Measurements from ENCODE around the gene FTCDNL1.

FTCDNL1 gene

DNA sequence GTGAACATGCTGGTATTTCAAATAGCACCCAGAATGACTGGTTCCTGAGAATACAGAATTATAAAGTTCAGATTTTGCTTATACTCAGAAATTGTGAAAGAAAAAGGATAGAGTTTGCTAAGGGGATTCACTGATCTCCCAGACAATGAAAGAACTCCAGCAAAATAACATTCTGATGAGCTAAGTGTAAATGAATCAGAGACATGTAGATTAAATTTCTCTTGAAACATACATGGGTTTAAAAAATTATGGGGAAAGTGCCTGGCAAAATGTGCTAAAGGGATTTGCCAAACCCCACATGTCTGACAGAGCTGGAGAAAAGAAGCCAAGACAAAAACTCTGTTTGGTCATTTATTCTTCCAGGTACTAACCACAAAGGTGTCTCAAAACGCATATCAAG, 116.3 kb downstream of the FTCDNL1 start:
- H3K4me3 ChIP-seq (ENCODE audit: low read depth in 1 of 2, low read length in 2 of 2), result no peak overlapping the region
- H3K9ac ChIP-seq (ENCODE audit: low read length), result no peak overlapping the region
- no peak overlapping the region for H3K27ac ChIP-seq (ENCODE audit: low read depth, low read length)
- no peaks in the 10 kb centered on the region for H3K27me3 ChIP-seq (ENCODE audit: control insufficient read depth in 1 of 2, insufficient read depth in 2 of 2, low read length in 2 of 2)
- no peaks in the 10 kb centered on the region for H3K9me3 ChIP-seq (ENCODE audit: low read length)
- peaks cover 3% of the 10 kb centered on the region for H3K4me1 ChIP-seq (ENCODE audit: insufficient read depth, low read length)
- H3K36me3 ChIP-seq (ENCODE audit: insufficient read depth, low read length), result no peaks in the 10 kb centered on the region

DNA sequence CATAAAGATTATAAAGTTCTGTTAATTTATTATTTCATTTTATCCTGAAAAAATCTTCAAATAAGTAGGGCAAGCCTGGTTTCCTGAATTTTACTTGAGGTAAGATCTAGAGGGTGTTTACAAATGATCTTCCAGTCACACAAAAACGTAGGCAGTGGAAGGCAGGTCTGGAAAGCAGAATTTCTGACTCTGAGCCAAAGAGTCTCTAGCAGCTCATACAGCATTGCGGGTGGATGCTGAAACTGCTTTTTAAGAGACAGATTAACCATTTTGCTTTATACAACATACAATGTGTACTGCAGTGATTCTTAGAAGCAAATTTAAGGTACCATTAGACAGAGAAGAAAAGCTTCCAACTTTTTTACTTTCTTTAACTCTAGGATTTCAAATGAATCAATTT, 117.0 kb downstream of the FTCDNL1 start:
- Histone ChIP-seq H3K27ac (ENCODE audit: low read depth, low read length) (no peak overlapping the region), H3K27me3 (ENCODE audit: control insufficient read depth in 1 of 2, insufficient read depth in 2 of 2, low read length in 2 of 2) (no peaks in the 10 kb centered on the region), H3K36me3 (ENCODE audit: insufficient read depth, low read length) (no peaks in the 10 kb centered on the region), H3K9me3 (ENCODE audit: low read length) (no peaks in the 10 kb centered on the region), H3K4me3 (ENCODE audit: low read depth in 1 of 2, low read length in 2 of 2) (no peak overlapping the region), H3K9ac (ENCODE audit: low read length) (no peak overlapping the region), H3K4me1 (ENCODE audit: insufficient read depth, low read length) (no peaks in the 10 kb centered on the region)

- Histone ChIP-seq H3K4me3 (ENCODE audit: low read depth in 1 of 2, low read length in 2 of 2) (no peak overlapping the region), H3K27ac (ENCODE audit: low read depth, low read length) (no peak overlapping the region), H3K36me3 (ENCODE audit: insufficient read depth, low read length) (no peaks in the 10 kb centered on the region), H3K4me1 (ENCODE audit: insufficient read depth, low read length) (no peaks in the 10 kb centered on the region), H3K9me3 (ENCODE audit: low read length) (no peaks in the 10 kb centered on the region), H3K9ac (ENCODE audit: low read length) (no peak overlapping the region), H3K27me3 (ENCODE audit: control insufficient read depth in 1 of 2, insufficient read depth in 2 of 2, low read length in 2 of 2) (no peaks in the 10 kb centered on the region)
These were observed 123.2 kb downstream of the FTCDNL1 start for GRCh38 chr2:199727801-199728200.

GRCh38 chr2:199727306-199727705, 123.7 kb downstream of the FTCDNL1 start:
- no peak overlapping the region for H3K4me3 ChIP-seq (ENCODE audit: low read depth in 1 of 2, low read length in 2 of 2)
- H3K9me3 ChIP-seq (ENCODE audit: low read length), result no peaks in the 10 kb centered on the region
- H3K4me1 ChIP-seq (ENCODE audit: insufficient read depth, low read length), result no peaks in the 10 kb centered on the region
- no peak overlapping the region for H3K27ac ChIP-seq (ENCODE audit: low read depth, low read length)
- no peaks in the 10 kb centered on the region for H3K27me3 ChIP-seq (ENCODE audit: control insufficient read depth in 1 of 2, insufficient read depth in 2 of 2, low read length in 2 of 2)
- no peak overlapping the region for H3K9ac ChIP-seq (ENCODE audit: low read length)
- H3K36me3 ChIP-seq (ENCODE audit: insufficient read depth, low read length), result no peaks in the 10 kb centered on the region

- no peak overlapping the region for H3K27ac ChIP-seq (ENCODE audit: low read depth, low read length)
- no peak overlapping the region for H3K9ac ChIP-seq (ENCODE audit: low read length)
- H3K4me3 ChIP-seq (ENCODE audit: low read depth in 1 of 2, low read length in 2 of 2), result no peak overlapping the region
- H3K4me1 ChIP-seq (ENCODE audit: insufficient read depth, low read length), result no peaks in the 10 kb centered on the region
- no peaks in the 10 kb centered on the region for H3K27me3 ChIP-seq (ENCODE audit: control insufficient read depth in 1 of 2, insufficient read depth in 2 of 2, low read length in 2 of 2)
- no peaks in the 10 kb centered on the region for H3K9me3 ChIP-seq (ENCODE audit: low read length)
- no peaks in the 10 kb centered on the region for H3K36me3 ChIP-seq (ENCODE audit: insufficient read depth, low read length)
These were observed 132.9 kb downstream of the FTCDNL1 start for GRCh38 chr2:199718074-199718473.

DNA sequence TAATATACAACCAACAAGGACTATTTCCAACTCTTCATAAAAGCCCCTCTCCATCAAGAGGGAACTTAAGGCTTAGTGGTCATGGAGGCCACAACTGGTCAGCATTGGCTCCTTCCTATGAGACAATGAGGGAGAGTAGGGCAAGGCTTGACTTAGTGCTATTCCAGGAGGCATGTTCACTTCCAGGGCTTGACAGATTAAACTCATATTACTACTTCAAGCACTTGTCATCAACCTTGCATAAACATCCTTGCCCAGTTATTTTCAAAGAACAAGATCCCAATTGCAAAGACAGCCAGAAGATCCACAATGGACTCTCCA, 133.4 kb downstream of the FTCDNL1 start:
- Histone ChIP-seq H3K36me3 (ENCODE audit: insufficient read depth, low read length) (no peaks in the 10 kb centered on the region), H3K27me3 (ENCODE audit: control insufficient read depth in 1 of 2, insufficient read depth in 2 of 2, low read length in 2 of 2) (no peaks in the 10 kb centered on the region), H3K9me3 (ENCODE audit: low read length) (no peaks in the 10 kb centered on the region), H3K9ac (ENCODE audit: low read length) (no peak overlapping the region), H3K4me1 (ENCODE audit: insufficient read depth, low read length) (no peaks in the 10 kb centered on the region), H3K27ac (ENCODE audit: low read depth, low read length) (no peak overlapping the region), H3K4me3 (ENCODE audit: low read depth in 1 of 2, low read length in 2 of 2) (no peak overlapping the region)

DNA sequence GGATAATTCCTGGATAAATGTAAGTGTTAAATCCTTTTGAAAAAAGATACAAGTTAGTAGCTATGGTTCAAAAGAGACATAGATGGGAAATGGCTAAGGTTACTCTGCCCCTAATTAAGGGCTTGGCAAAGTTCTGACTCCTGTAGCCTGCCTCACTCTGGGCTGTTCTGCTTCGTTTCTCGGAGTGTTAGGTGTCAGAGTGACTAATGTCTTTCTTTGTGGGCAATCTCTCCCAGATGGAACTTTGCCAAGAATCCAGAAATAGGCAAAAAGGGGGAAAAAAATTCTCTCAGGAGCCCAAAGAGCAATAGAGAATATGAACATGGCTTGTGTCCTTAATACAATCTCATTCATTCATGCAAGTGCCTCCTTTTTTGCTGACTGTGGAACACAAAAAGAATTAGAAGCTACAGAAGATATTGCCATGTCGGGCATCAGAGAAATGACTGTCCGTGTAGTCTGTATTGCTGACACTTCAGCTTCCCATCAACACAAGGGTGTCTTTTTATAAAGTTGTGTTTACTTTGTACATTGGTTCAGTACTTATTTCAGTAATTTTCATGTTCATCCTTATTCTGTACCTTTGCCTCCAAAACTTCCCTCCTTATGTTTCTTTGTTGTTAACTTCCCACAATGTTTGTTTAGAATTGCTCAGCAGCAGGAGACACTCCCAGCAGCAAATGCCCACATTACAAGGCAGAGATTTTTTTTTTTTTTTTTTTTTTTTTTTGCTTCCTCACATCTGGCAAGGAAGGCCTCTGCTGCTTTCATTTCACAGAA, 134.0 kb downstream of the FTCDNL1 start:
- H3K4me1 ChIP-seq (ENCODE audit: insufficient read depth, low read length), result no peaks in the 10 kb centered on the region
- H3K9me3 ChIP-seq (ENCODE audit: low read length), result no peaks in the 10 kb centered on the region
- H3K4me3 ChIP-seq (ENCODE audit: low read depth in 1 of 2, low read length in 2 of 2), result no peak overlapping the region
- H3K9ac ChIP-seq (ENCODE audit: low read length), result no peak overlapping the region
- H3K27me3 ChIP-seq (ENCODE audit: control insufficient read depth in 1 of 2, insufficient read depth in 2 of 2, low read length in 2 of 2), result no peaks in the 10 kb centered on the region
- no peak overlapping the region for H3K27ac ChIP-seq (ENCODE audit: low read depth, low read length)
- no peaks in the 10 kb centered on the region for H3K36me3 ChIP-seq (ENCODE audit: insufficient read depth, low read length)

DNA sequence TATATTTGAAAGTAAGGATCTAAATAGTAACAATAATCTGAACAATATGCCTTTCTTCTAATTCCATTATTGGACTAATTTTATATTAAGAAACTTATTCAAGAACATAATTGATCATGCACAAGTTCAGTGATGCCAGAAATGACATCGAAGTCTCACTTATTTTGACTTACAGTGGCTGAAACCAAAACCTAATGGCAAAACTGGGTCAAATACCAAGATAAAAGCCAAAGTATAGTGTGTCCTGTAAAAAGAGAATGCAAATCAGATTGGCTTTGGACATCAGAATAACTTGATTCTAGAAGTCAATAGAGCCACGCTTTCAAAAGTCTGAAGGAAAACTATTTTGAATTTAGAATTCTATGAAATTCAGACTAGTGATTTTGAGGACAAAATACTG, 137.2 kb downstream of the FTCDNL1 start:
- no peak overlapping the region for H3K4me3 ChIP-seq (ENCODE audit: low read depth in 1 of 2, low read length in 2 of 2)
- no peak overlapping the region for H3K27ac ChIP-seq (ENCODE audit: low read depth, low read length)
- H3K27me3 ChIP-seq (ENCODE audit: control insufficient read depth in 1 of 2, insufficient read depth in 2 of 2, low read length in 2 of 2), result no peaks in the 10 kb centered on the region
- no peak overlapping the region for H3K9ac ChIP-seq (ENCODE audit: low read length)
- no peaks in the 10 kb centered on the region for H3K36me3 ChIP-seq (ENCODE audit: insufficient read depth, low read length)
- no peaks in the 10 kb centered on the region for H3K9me3 ChIP-seq (ENCODE audit: low read length)
- H3K4me1 ChIP-seq (ENCODE audit: insufficient read depth, low read length), result no peaks in the 10 kb centered on the region

GRCh38 chr2:199710551-199710950, 140.4 kb downstream of the FTCDNL1 start:
- Histone ChIP-seq H3K9me3 (ENCODE audit: low read length) (no peaks in the 10 kb centered on the region), H3K27ac (ENCODE audit: low read depth, low read length) (no peak overlapping the region), H3K9ac (ENCODE audit: low read length) (no peak overlapping the region), H3K4me3 (ENCODE audit: low read depth in 1 of 2, low read length in 2 of 2) (no peak overlapping the region), H3K27me3 (ENCODE audit: control insufficient read depth in 1 of 2, insufficient read depth in 2 of 2, low read length in 2 of 2) (no peaks in the 10 kb centered on the region), H3K4me1 (ENCODE audit: insufficient read depth, low read length) (no peaks in the 10 kb centered on the region), H3K36me3 (ENCODE audit: insufficient read depth, low read length) (no peaks in the 10 kb centered on the region)

All from muscle layer of colon (tissue), 2 donors.